ENCODE measurements around the gene LINGO1. TPM values are rescaled to one million over a fixed set of nuclear protein-coding genes. Genes with fewer than 3 reads are reported as not detected.

LINGO1 gene
- total and polyA plus RNA-seq, 8 donors: 0.25 to 1.3 (median 0.57) TPM; not detected in 4

DNA sequence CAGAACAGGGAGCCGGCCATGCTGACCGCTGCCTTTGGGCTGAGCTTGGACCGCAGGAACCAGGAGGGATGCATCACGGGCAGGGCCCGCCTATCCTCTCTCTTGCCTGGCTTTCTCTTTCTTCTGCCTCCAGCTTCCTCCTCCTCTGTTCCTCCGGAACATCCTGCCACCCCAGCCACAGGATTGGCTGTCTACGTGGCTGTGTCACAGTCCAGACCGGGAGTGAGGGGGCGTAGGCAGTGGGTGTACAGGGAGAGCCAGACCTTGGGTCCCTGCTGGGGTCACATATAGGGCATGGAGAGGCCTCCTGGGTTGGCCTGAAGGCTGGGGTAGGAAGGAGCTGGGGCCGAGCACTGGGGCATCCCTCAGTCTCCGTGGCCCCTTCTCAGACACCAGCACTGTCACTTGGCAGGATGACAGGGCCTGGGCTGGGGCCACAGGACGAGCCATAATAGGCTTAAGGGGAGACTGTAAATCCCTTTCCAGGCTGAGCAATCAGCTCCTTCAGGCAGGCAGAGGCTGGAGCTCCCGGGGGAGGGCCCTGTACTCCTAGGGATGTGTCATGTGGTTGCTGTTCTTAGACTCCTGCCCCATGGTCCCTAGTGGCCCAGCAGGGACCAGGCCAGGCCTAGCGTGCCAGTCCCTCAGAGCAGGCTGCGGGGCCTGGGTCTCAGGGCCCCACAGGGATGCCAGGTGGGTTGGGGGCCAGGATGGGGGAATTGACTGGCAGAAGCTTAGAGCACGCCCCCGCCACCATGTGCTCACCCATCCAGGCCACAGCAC lies 25.4 kb downstream of the LINGO1 start:
- H3K4me1 ChIP-seq: peaks cover 0 to 5% (median 0%) of the 10 kb centered on the region in 4 donors
- no peak overlapping the region for H3K4me3 ChIP-seq
- no peak overlapping the region for H3K27ac ChIP-seq
- intact Hi-C loops (cut with DNase I; ENCODE audit: low total_unique reads): no loop called here
- no peaks in the 10 kb centered on the region for H3K9me3 ChIP-seq
- peak in 1 of 2 donors; percentile 46 for DNase-seq
- no peaks in the 10 kb centered on the region for H3K36me3 ChIP-seq
- 72 to 79% (median 78%) methylated on average over 13 to 17 of the region's 17 CpGs for WGBS, 5 donors
- TF ChIP-seq POLR2A (IDR thresholded peaks at IDR 0.05): no peak
- no peak for TF ChIP-seq EP300 (IDR thresholded peaks at IDR 0.05)
- TF ChIP-seq, protein P1, sequence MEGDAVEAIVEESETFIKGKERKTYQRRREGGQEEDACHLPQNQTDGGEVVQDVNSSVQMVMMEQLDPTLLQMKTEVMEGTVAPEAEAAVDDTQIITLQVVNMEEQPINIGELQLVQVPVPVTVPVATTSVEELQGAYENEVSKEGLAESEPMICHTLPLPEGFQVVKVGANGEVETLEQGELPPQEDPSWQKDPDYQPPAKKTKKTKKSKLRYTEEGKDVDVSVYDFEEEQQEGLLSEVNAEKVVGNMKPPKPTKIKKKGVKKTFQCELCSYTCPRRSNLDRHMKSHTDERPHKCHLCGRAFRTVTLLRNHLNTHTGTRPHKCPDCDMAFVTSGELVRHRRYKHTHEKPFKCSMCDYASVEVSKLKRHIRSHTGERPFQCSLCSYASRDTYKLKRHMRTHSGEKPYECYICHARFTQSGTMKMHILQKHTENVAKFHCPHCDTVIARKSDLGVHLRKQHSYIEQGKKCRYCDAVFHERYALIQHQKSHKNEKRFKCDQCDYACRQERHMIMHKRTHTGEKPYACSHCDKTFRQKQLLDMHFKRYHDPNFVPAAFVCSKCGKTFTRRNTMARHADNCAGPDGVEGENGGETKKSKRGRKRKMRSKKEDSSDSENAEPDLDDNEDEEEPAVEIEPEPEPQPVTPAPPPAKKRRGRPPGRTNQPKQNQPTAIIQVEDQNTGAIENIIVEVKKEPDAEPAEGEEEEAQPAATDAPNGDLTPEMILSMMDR (IDR thresholded peaks at IDR 0.05): no peak
- TF ChIP-seq POLR2AphosphoS5 (IDR thresholded peaks at IDR 0.05): no peak
- peaks cover 0 to 15% (median 6%) of the 10 kb centered on the region in 3 donors for H3K27me3 ChIP-seq

DNA sequence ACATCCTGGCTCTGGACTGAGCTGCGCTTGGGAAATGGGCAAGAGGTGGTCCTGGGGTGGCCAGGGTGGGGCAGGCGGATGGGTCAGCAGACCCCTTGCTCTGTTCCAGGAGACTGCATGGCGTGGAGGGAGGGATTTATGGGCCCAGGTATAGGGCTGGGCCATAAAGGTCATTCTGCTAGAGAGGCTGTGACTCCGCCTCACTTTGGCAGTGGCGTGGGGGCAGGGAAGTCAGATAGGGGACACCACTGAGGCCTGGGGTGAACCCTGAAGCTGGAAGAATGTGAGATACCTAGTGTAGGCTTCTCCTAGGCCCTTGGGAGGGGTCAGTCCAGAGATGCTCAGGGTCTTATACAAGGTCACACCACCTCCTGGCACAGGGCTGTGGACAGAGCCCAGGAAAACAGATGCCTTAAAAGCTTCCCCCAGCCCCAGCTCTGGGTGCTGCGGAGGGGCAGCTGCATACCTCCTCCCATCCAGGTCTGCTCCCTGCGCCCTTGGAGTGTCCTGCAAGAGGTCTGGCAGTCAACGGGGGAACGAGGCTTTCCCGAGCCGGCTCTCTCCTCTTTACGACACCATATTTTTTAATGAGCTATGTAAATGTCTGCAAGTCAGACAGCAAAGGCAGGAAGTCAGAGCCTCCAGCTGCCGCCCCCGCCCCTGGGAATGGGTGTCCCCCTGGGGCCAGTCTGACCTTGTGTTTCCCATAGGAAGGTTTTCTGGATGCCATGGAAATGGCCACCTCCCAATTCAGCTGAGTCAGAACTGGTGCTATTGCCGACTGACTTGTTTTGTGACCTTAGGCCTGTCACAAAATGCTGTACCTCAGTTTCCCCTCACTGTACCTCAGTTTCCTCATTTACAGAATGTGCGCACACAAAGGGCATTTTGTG lies 26.3 kb downstream of the LINGO1 start:
- 77 to 87% (median 85%) methylated on average over 16 of the region's 16 CpGs for WGBS, 5 donors
- Histone ChIP-seq H3K4me1 (peaks cover 0 to 5% (median 0%) of the 10 kb centered on the region in 4 donors), H3K9me3 (no peaks in the 10 kb centered on the region), H3K36me3 (no peaks in the 10 kb centered on the region), H3K27ac (no peak overlapping the region), H3K27me3 (peaks cover 0 to 15% (median 6%) of the 10 kb centered on the region in 3 donors), H3K4me3 (no peak overlapping the region)
- intact Hi-C loops (cut with DNase I; ENCODE audit: low total_unique reads): no loop called here
- DNase-seq: peak in 1 of 2 donors; percentile 46
- TF ChIP-seq, protein P1 (IDR thresholded peaks at IDR 0.05): no peak
- no peak for TF ChIP-seq EP300 (IDR thresholded peaks at IDR 0.05)
- no peak for TF ChIP-seq POLR2AphosphoS5 (IDR thresholded peaks at IDR 0.05)
- no peak for TF ChIP-seq POLR2A (IDR thresholded peaks at IDR 0.05)

DNA sequence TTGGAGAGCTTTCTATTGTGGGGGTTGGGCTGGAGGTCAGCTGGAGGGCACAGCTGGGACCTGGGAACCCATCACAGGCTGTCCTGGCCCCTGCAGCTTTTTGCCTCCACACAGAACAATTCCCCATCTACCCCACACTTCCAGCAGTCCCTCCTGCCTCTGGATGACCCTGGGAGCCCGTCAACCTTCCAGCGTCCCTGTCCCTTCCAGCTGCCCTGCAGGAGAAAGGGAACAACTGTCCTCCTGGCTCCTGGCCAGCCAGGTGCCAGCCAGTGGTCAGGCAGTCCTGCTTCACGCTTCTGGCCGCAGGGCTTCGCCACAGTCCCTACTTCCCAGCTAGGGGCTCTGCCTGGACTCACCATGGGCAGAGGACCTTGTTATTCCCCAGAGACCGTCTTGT lies 27.2 kb downstream of the LINGO1 start:
- 70 to 86% (median 79%) methylated on average over 6 of the region's 6 CpGs for WGBS, 5 donors
- no peak overlapping the region for H3K27ac ChIP-seq
- intact Hi-C loops (cut with DNase I; ENCODE audit: low total_unique reads): no loop called here
- DNase-seq: no peak
- no peaks in the 10 kb centered on the region for H3K9me3 ChIP-seq
- H3K36me3 ChIP-seq: no peaks in the 10 kb centered on the region
- peaks cover 0 to 5% (median 0%) of the 10 kb centered on the region in 4 donors for H3K4me1 ChIP-seq
- TF ChIP-seq POLR2A (IDR thresholded peaks at IDR 0.05) (no peak), POLR2AphosphoS5 (IDR thresholded peaks at IDR 0.05) (no peak), EP300 (IDR thresholded peaks at IDR 0.05) (no peak)
- TF ChIP-seq, protein P1 (IDR thresholded peaks at IDR 0.05): no peak
- H3K27me3 ChIP-seq: peaks cover 0 to 15% (median 6%) of the 10 kb centered on the region in 3 donors
- no peak overlapping the region for H3K4me3 ChIP-seq

DNA sequence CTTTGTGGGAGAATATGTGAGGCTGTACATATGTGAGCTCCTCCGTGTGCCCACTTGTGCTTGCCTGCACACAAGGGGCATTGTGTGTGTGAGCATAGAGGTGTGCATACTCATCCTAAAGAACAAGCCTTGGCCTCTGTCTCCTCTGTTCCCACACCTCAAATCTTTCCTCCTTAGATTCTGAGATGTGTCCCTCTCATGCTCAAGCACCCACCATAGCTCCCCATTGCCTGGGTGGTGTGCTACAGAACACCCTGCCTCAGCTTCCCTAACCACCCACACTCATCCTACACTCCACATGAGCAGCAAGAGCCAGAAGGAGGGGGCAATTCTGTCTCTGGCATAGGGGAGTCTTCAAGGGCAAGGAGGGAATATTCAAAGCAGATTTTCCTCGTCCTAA lies 27.7 kb downstream of the LINGO1 start:
- H3K36me3 ChIP-seq: no peaks in the 10 kb centered on the region
- H3K4me3 ChIP-seq: peak overlapping the region in 1 of 4 donors; percentile 9
- peaks cover 0 to 5% (median 0%) of the 10 kb centered on the region in 4 donors for H3K4me1 ChIP-seq
- H3K9me3 ChIP-seq: no peaks in the 10 kb centered on the region
- H3K27ac ChIP-seq: no peak overlapping the region
- no peak for TF ChIP-seq EP300 (IDR thresholded peaks at IDR 0.05)
- no peak for TF ChIP-seq POLR2AphosphoS5 (IDR thresholded peaks at IDR 0.05)
- no peak for TF ChIP-seq POLR2A (IDR thresholded peaks at IDR 0.05)
- TF ChIP-seq, protein P1 (IDR thresholded peaks at IDR 0.05): no peak
- DNase-seq: no peak
- 53 to 76% (median 60%) methylated on average over 2 of the region's 2 CpGs for WGBS, 5 donors
- intact Hi-C loops (cut with DNase I; ENCODE audit: low total_unique reads): no loop called here
- peaks cover 0 to 15% (median 6%) of the 10 kb centered on the region in 3 donors for H3K27me3 ChIP-seq
